ENCODE results near the gene ARL5A.

ARL5A gene

DNA sequence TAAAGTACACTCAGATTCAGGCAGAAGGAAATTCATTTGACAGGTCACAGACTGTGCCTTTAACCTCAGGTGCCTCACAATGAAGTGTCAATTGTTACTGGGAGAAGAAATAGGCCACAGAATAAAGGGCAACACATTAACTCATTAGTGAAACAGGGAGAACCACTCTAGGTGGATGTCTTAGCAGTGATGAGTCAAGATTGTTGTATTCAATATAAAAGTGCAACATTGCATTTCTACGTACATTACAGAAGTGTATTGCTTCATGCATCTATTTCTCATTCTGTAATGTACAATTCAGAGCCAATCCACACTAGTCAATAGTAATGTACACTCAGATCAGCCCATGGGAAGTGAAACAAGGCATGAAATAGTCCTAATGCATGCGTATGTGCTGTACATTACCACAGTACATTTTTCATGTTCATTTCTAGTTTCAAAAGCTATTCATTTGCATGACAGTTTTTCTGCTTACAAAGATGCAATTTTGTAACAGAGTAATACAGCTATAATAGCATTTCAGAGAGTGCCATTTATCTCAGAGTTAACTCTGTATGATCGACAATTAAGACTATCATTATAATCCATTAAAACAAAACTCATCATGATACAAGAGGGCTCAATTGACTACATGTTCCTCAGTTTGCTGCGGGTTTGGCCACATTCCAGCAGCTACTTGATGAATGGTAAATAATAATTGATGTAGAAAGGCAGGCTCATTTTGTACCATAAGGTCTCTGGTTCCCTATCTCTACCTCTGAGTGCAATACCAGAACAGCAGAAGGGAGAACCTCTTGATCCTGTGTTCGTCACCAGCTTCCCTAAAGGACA is 12.2 kb upstream of the ARL5A start:
- no peak for DNase-seq (ENCODE audit: low read depth)

DNA sequence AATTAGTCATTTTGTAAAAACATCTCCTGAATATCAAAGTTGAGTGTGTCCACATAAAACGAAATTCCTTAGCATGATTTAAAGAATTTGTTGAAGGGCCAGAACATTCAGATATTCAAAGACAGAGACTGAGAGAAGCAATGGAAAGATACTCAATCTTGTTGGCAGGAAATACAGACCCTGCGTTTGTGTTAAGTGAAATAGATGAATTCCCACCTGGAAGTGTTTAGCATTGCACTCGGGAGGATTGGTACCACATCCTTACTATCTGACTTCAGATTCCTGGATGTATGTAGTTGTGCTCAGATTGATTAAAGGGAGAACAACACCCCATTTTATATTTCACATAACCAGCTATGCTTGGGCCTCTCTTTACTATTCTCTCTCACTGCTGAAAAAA is 9.7 kb upstream of the ARL5A start:
- DNase-seq (ENCODE audit: low read depth): no peak

DNA sequence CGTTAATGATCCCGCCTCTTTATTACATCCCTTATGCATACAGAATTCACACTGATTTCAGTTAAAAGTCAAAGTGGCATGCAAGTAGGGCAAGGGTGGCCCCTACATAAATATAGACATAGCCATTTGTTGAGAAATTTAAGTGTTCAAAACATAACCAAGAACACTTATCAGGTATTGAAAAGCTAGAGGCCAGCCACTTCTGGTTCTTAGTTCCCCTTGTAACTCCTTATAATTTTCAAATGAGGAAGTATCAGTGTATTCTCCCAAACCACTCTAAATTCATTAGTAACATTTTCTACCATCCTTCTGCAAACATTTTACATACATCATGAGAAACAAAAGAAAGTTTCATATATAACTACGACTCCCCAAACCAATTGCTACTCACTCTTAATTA is 5.8 kb upstream of the ARL5A start:
- DNase-seq (ENCODE audit: low read depth): no peak

DNA sequence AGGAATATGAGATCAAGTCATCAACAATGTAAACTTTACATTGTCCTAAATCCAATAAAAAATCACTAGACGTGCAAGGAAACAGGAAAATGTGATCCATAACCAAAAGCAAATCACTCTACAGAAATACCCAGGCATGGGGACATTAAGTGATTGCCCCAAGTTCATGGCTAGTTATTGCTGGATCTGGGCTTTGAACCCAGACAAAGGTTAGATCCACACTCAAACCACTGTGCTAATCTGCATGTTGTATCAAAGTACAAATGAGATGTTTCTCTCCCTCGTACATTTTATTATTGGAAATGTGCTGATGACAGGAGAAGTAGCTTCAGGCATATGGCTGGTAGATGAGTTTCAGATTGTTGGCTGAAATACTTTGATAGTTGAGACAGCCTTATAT is 2.7 kb upstream of the ARL5A start:
- DNase-seq (ENCODE audit: low read depth): no peak

DNA sequence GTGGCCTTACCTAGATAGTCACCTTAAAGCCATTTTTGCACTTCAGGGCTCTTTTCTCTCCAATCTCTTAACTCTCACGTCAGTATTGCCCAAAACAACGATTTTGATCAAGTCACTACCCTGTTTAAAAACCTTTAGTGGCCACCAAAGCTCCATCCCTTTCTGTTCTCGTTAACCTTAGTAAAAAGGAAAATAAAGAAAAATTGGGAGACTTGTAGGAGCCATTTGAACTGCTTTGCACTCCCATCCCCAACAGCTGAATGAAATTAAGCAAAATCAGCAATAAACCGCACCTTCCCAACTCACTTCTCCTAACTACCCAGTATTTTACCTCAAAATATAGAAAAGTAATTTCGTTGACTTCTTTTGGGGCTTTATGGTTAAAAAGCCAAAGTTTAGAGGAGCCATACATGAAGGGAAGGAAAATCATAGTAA is 686 bp upstream of the ARL5A start:
- DNase-seq (ENCODE audit: low read depth): no peak

DNA sequence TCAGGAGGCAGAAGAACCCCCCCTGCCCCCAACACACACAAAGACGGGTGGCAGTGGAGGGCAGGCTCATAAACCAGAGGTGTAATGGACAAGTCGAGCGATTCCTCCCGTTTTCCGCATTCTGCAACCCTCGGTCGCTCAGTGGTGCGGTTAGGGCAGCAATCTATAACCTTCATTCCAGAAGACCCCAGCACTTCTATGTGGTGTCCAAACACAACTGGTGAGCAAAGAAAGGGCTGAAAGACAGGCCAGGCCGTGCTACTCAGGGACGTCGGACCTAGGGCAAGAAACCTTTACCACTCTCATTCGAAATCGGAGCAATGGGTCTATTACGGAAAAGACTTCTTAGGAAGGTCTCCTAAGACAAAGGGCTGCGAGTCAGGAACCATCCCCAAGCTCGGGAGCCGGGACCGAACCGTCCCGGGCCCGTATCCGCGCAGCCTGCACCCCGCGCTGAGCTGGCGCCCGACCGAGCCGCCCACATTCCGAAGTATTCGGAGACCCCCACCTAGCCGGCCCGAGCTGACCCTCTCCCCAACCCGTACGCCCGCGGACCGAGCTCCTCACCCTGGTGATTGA is 568 bp downstream of the ARL5A start:
- DNase-seq (ENCODE audit: low read depth): no peak

DNA sequence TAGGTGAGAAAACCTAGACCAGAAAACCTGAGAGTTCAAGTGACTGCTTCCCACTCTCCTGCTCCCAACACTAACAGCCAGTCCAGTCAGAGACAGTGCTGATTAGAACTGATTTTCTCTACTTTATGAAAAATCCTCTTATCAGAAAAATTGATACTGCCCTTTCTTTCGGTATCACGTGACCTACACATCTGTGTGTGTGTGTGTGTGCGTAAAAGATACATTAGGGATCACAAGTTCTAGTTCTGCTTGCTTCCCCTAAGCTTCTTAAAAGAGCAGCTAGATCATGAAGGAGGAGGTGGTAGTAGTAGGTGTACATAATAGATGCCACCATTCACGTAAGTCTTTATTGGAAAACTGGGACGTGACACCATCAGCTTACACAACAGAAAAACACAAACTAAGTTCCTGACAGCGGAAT is 1.5 kb downstream of the ARL5A start:
- no peak for DNase-seq (ENCODE audit: low read depth)

DNA sequence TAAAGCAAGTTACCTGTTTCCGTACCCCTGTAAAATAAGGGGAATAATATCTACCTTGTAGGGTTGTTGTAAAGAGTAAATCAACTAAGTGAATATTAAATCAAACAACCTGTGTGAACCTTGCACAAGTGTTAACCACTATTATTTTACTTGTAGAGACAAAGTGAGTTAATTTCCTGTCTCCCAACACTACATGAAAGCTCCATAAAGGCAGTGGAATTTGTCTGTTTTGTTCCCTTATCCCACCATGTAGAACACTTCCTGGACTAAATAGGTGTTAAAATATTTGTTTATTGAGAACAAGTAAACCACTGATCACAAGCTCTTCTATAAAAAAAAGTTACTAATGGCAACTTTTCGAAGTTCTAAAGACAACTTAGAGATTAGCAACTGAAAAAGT is 3.3 kb downstream of the ARL5A start:
- DNase-seq (ENCODE audit: low read depth): no peak

DNA sequence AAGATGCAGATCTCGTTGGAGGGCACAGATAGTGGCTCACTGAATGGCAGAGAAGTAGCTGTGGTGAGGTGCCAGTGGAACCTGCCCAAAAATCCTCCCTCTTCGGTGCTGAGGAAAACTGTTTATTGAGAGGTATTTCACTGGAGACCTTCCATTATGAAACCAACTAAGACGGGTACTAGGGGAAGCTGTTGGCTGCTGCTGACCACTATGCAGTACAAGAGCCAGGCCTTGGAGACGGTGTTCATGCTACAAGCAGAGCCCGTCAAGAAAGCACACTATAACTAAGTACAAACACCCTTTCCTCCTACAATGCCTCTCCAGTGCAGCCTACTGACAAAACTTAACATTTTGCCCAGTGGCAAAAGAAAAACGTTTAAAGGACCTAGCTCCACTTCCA is 4.6 kb downstream of the ARL5A start:
- DNase-seq (ENCODE audit: low read depth): no peak

DNA sequence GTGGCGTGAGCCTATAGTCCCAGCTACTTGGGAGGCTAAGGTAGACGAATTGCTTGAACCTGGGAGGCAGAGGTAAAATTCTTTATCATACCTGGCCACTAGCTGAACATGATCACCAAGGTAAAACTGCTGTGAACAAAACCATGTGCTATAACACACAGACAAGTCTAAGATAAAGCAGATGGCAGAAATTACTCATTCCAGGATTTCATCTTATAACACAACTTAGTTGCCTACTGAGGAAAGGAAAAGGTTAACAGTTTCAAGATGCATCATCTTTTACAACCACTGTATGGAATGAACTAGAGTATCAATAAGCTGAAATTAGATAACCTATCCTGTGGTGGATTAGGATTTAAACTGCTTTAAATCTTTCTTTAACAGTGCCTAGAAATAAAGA is 8.3 kb downstream of the ARL5A start:
- no peak for DNase-seq (ENCODE audit: low read depth)

DNA sequence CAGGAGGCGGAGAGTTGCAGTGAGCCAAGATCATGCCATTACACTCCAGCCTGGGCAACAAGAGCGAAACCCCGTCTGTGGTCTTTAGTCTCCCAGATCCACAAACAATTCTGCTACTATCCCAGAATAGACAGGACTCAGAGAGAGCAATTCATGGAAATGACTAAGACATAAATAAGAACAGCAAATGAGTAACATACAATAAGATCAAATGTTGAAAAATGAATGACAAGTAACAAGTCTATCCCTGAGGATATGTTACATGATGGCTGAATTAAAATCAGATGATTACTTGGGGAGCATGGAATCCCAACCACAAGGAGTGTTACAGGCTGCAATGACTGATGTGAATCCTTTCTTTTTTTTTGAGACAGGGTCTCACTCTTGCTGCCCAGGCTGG is 10.3 kb downstream of the ARL5A start:
- DNase-seq (ENCODE audit: low read depth): no peak

DNA sequence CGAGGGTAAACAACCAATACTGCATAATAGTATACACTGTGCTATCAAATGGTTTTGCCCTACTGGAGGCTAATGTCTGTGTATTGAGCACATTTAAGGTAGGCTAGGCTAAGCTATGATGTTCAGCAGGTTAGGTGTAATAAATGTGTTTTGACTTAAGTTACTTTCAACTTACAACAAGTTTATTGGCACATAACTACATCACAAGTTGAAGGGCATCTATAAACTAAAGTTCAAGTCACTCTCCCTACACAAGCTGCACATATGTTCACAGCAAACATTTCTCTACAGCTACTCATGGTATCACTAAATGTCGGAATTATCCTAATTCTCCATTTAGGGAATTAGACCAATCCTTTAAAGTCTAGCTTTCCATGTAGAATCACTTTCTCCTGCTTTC is 11.4 kb downstream of the ARL5A start:
- DNase-seq (ENCODE audit: low read depth): no peak

DNA sequence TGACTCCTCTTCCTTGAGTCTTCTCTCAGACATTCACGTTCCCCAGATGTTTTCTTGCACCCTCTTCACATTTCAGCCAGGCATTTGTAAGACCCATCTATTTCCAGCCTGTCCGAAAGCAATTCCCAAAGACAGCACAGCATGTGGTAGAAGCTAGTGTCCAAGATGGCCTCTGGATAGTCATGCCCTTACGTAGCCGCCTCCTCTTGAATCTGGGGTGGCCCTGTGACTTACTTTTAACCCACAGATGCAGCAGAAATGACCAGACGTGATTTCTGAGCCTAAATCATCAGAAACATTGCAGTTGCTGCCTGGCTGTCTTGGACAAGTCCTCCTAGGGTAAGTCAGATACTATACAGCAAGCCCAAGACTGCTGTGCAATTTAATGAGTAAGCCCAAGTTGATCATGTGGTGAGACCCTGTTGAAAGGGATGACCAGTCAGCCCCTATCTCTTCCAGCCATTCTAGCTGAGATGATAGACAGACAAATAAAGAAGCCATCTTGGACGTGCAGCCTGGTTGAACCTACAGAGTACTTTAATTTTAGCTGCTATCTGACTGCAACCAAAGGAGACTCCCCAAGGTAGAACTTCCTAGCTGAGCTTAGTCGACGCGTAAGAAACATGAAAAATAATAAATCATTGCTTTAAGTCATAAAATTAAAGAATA is 12.3 kb downstream of the ARL5A start:
- no peak for DNase-seq (ENCODE audit: low read depth)

DNA sequence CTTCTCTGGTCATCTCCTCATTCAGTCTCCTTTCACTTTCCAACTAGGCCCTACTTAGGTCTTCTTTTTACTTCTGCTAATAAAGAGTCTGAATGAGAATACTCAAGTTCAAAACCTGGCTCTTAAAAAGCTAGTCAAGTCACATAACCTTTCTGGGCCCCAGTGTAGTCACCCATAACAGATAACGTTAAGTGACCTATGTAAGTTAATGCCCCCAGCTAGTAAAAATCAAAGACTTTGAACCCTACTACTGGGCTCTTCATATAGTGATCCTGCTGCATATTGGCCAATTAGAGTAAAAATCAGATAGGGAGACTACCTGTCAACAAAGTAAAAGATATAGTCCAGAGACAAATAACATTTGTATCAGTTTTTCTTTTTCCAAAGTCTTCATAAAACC is 17.7 kb downstream of the ARL5A start:
- DNase-seq (ENCODE audit: low read depth): no peak

DNA sequence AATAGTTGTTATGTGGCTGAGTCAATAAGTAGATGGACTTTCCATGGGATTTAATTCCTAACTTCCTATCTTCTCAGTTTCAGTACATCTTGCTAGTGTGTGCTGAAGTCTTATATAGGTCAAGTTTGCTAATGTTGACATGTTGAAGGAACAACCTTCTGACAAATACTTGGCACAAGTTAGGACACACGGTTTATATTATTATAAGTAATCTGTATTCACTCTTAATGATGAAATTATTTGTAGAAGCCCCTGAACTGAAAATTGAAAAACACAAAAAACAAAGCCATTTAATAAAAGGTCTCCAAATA is 19.2 kb downstream of the ARL5A start:
- no peak for DNase-seq (ENCODE audit: low read depth)

DNA sequence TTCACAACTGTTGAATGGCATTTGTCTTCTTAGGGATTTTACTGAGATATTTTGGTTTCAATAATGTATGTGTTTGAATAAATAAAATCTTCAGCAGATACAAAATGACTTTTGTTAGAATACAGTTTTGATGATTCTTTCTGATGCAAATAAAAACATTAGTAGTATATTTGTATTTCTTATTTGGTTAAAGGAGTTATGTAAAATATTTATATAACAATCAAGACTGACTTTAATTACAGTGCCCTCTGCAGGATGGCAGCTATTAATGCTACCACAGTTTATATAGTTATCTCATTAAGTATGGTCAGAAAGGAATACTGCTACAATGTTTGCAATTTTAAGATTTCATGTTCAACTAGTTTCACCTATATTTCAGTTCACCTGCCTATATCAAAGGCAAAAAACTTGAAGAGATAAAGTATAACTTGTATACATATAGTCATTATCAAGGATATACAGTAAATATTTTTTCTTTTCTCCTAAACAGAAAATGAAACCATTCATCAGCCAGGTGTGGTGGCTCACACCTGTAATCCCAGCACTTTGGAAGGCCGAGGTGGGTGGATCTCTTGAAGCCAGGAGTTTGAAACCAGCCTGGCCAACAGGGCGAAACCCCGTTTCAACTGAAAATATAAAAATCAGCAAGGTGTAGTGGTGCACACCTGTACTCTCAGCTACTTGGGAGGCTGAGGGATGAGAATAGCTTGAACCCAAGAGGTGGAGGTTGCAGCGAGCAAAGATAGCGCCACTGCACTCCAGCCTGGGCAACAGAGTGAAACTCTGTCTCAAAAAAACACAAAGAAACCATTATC is 19.8 kb downstream of the ARL5A start:
- DNase-seq (ENCODE audit: low read depth): no peak

DNA sequence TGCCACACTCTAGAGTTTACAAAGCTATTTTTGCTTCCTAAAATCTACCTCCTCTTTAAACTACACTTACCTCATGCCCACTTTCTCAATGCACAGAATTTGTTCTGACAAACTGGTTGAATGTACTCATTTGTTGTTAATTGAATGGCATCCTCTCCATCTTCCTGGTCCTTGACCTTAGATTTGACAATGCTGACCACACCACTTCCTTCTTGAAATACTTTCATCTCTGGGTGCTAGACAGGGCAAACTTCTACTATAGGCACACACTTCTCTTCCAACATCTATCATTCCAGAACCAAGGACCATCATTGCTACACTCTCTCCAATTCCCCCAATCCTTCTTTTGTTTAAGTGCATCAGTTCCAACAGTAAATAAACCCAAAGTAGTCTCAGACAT is 22.3 kb downstream of the ARL5A start:
- DNase-seq (ENCODE audit: low read depth): no peak

DNA sequence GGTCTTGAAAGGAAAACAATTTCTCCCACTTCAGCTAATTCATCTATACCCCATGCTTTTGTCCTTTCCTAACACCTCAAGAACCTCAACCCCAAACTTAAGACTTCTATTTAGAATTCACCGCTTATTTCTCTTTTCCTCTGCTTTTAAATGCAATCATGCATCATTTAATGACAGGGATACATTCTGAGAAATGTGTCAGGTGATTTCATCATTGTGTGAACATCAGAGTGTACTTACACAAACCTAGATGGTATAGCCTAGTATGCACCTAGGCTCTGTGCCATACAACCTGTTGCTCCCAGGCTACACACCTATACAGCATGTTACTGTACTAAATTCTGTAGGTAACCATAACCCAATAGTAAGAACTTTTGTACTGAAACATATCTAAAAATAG is 22.9 kb downstream of the ARL5A start:
- no peak for DNase-seq (ENCODE audit: low read depth)

DNA sequence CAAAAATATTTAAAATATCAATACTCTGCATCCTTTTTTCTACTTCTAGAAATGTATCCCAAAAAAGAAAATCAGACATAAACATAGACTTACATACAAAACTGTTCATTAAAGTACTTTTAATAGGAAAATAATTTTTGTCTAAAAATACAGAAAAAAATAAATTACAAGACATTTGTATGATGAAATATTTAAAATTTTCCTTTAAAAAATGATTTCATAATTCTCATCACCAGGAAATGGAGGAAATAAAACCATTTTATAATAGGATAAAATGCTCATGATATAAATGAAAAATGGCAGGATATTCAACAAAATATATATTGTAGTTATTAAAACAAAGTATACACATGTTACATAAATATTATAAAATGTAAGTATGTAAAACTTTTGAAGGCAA is 24.4 kb downstream of the ARL5A start:
- no peak for DNase-seq (ENCODE audit: low read depth)

DNA sequence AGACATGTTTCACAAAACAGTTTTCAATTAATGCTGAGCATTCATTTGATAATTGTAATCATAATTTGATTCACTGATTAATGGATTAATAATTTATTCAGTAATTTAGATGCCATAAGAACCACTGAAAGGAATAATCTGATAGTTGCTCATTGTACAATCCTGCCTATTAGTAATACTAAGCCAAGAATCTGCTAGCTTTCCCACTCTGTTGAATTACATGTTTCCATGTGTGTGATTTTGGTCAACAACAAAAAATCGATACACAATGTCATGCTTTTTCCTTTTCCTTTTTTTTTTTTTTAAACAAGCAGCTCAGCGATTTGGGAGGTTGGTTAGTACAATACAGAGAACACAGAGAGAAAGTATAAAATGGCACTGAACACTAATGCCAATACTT is 25.9 kb downstream of the ARL5A start:
- DNase-seq (ENCODE audit: low read depth): no peak

DNA sequence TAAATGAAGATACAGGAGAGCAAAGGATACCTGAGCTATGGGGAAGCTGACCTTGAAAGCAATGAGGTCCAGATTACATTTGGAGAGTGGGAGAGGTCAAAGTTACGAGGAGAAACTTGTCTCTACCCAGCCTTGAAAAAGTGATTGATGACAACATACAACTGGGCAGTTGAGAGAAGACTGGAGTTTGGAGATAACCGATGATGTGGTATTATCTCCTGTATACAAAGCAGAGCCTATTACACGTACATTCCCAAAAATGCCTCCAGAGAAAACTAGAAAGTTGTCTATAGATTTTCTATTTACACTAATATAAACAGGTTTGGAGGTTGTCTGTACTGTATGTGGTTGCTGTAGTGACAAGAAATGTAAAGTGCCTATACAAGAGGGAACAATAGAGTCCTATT is 28.3 kb downstream of the ARL5A start:
- DNase-seq (ENCODE audit: low read depth): no peak

DNA sequence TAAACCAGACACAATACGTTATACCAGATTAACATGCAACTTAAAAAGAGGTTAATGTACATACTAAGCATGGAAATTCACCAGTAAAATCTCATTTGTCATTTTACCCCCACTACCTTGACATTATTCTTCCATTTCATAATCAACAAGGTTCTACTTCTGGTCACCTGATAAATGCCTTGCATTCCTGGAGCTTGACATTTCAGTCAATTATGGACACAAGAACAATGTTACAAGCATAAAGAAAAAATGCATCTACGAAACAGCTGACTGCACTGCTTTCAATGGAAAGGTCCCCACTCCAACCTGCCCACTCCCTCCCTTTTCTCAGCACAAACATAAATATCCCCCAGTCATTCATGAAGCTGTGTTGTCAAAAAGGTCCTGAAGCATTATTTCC is 31.4 kb downstream of the ARL5A start:
- no peak for DNase-seq (ENCODE audit: low read depth)
